IPS-15b (cell line): Measurements from ENCODE around the gene ACSF3.

Experiments
- H3K27me3 ChIP-seq: one replicate; pipeline ENCODE4 v1.6.1; 2013; ENCODE audit warnings: low read length; ENCODE audit not compliant: control insufficient read depth, insufficient read depth
- H3K36me3 ChIP-seq: one replicate; pipeline ENCODE4 v1.6.1; 2013; ENCODE audit warnings: low read length; ENCODE audit not compliant: control insufficient read depth, insufficient read depth
- H3K4me1 ChIP-seq: one replicate; pipeline ENCODE4 v1.6.1; 2013; ENCODE audit warnings: mild to moderate bottlenecking, low read length; ENCODE audit not compliant: control insufficient read depth, insufficient read depth
- H3K4me3 ChIP-seq: one replicate; pipeline ENCODE4 v1.5.1; 2013; ENCODE audit warnings: low read depth, low read length
- H3K9ac ChIP-seq: one replicate; pipeline ENCODE4 v1.6.1; 2013; ENCODE audit warnings: low read depth, mild to moderate bottlenecking, low read length
- H3K9me3 ChIP-seq: one replicate; pipeline ENCODE4 v1.6.1; 2013; ENCODE audit warnings: mild to moderate bottlenecking, low read length; ENCODE audit not compliant: control insufficient read depth, insufficient read depth

The ACSF3 gene

DNA sequence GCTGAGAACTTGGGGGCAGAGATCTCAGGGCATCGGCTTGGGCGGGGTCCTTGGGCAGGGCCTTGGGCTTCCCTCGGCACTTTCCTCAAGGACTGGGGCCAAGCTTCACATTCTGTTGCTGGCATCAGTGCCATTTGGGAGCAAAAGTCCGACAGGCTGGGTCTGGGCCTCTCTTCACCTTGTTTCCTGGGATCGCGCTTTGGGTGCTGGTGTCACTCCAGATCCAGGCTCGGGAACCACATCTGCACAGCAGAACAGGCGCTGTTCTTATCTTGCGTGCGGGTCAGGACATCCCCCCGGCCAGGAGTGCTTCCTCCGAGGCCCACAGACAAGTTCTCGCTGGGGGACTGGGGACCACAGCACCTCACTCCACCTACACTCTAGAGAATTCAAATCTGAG is 46.7 kb downstream of the ACSF3 start:
- Histone ChIP-seq H3K9ac (no peak overlapping the region), H3K9me3 (no peaks in the 10 kb centered on the region), H3K4me3 (no peak overlapping the region), H3K27me3 (no peaks in the 10 kb centered on the region), H3K36me3 (peaks cover 19% of the 10 kb centered on the region), H3K4me1 (no peaks in the 10 kb centered on the region)

DNA sequence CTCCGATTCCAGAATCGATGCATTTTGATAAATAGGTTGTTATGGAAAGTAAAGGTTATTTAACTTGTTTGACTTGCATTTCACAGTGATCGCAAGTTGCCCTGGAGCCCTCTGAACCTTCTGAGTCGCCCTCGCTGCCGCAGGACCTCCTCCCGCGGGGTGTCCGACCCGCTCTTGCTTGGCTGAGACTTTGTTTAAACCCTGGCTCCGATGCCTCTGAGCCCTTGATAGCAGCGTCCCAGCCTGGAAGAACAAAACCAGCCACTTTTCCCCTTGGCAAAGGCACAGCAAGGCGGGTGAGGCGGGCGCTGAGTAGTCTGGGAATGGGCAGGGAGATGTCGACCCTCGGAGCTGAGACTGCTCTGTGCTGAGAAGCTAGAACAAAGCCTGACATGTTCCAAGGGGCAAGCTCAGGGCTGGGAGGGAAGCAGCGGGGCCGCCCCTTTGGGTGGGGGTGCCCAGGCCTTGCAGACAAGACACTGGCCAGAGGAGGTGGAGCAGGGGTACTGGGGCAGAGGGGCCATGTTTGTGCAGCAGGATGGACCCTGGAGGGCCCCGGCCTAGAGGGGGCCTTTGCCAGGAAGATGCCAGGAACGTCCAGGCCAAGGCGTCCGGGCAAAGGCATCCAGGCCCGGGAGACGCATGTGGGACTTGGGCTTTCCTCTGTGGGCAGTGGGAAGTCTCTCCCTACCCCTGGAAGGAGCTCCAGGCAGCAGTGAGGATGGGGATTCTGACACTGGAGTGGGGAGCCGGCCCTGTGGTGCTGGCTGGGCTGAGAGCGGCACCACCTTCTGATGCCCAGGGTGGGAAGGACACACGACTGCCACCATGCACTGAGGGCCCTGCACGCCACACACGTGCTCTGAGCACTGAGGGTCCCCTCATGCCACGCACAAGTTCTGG is 47.6 kb downstream of the ACSF3 start:
- Histone ChIP-seq H3K27me3 (no peaks in the 10 kb centered on the region), H3K36me3 (peaks cover 22% of the 10 kb centered on the region), H3K4me1 (no peaks in the 10 kb centered on the region), H3K4me3 (no peak overlapping the region), H3K9ac (no peak overlapping the region), H3K9me3 (no peaks in the 10 kb centered on the region)

DNA sequence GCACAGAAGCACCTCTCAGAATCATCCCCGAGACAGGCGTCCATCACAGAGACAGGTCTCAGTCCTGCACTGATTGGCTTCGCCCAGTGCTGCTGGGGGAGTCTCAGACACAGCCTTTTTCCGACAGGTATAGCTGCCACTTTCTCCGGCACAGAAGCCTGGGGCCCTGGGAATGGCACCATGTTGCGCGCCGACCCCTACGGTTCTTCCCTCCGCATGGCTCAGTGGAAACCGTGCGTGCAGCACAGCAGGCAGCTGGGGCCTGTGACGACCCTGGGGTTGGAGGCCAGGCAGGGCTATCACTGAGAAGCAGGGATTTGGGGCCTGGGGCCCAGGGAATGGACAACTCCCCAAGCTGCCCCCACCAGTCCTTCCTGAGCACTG is 48.2 kb downstream of the ACSF3 start:
- Histone ChIP-seq H3K4me1 (no peaks in the 10 kb centered on the region), H3K36me3 (peaks cover 22% of the 10 kb centered on the region), H3K9me3 (no peaks in the 10 kb centered on the region), H3K9ac (no peak overlapping the region), H3K27me3 (no peaks in the 10 kb centered on the region), H3K4me3 (no peak overlapping the region)

DNA sequence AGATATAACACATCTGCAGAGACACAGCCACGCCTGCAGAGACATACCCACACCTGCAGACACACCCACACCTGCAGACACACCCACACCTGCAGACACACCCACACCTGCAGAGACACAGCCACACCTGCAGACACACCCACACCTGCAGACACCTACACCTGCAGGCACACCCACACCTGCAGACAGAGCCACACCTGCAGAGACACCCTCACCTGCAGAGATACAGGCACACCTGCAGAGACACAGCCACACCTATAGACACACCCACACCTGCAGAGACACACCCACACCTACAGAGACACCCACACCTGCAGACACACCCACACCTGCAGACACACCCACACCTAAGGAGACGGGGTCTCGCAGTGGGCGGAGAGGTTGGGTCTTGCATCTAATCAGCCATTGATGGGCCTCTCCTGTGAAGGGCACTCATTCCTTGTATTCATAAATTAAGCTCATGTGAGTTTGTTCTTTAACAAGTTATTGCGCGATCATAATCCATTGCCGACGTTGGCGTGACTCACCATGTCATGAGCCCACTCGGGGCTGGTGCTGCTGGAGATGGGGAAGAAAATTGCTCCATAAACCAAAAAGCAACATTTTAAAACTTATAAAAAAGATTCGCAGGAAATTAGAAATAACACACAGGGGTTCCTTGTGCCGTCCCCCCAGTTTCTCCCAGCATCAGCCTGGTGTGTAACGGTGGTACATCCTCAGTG is 49.0 kb downstream of the ACSF3 start:
- no peaks in the 10 kb centered on the region for H3K9me3 ChIP-seq
- H3K36me3 ChIP-seq: peaks cover 22% of the 10 kb centered on the region
- no peak overlapping the region for H3K4me3 ChIP-seq
- no peaks in the 10 kb centered on the region for H3K4me1 ChIP-seq
- no peak overlapping the region for H3K9ac ChIP-seq
- H3K27me3 ChIP-seq: no peaks in the 10 kb centered on the region

DNA sequence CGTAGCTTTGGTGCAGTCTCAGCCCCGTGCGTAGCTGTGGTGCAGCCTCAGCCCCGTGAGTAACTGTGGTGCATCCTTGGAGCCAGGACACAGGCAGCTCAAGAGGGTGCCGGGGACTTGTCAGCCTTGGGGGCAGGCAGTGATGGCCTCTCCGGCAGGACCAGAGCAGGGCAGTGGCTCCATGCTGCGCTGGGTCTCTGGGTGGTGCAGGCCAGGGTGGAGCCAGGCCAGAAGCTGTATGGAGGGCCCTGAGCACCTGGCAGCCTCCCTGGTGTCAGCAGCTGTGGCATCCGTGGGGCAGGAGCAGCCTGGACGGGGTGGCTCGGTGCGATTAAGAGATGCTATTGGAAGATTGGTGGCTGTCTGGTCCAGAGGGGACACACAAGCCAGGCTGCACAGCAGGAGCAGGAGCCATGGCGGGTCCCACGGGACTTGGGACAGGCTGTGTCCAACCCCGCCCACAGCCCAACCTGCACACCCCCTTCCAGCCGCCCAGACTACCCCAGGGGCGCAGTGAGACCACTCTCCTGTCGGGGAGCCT is 49.6 kb downstream of the ACSF3 start:
- Histone ChIP-seq H3K27me3 (no peaks in the 10 kb centered on the region), H3K4me3 (no peak overlapping the region), H3K36me3 (peaks cover 22% of the 10 kb centered on the region), H3K9ac (no peak overlapping the region), H3K4me1 (no peaks in the 10 kb centered on the region), H3K9me3 (no peaks in the 10 kb centered on the region)

DNA sequence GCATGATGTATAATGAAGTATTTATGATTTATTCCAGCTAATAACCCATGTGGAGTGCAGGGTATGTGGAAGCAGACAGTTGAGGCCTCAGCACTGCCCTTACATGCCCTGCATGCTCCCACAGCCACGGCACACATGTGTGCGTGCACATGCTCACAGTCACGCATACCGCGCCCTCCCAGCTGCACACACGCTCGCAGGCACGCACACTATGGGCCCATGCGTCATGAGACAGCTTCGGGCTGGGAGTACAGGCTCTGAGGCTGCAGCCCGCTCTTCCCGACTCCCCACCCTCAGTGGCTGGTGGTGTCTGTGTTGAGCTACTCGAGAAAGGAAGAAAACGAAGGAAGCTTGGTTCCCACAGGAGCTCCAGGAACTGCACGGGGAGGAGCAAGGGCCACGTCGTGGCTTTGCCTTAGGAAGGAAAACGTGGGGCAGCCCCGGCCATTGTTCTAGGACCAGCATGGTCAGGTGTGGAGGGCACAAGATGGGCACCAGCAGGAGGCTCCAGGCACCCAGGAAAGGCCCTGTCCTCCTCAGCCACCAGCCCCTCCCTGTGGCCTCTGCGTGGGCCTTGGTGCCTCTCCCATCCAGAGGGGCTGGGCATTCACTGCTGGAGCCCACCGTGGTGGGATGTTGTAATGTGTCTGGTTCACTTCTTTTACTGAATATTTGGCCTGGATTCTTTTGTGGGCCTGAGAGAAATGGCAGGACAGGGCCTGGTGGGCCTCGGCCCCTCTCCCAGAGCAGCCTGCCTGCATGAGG is 50.4 kb downstream of the ACSF3 start:
- peaks cover 24% of the 10 kb centered on the region for H3K36me3 ChIP-seq

DNA sequence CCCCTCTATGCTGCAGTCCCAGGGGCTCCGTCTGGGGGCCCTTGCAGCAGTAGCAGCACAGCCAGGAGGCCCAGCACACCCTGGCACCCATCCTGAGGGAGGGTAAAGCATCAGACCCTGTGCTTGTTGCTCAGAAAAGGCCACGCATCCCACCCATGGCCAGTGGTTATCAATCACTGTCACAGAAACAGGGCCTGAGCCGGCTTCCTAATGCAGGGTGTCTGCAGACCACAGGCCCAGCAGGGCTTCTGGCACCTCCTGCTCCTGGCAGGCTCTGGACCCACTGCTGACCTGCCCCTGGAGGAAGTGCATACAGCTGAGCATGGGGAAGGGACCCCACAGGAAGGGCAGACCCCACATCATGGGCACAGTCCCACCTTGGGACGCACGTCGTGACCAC is 51.0 kb downstream of the ACSF3 start:
- Histone ChIP-seq H3K36me3 (peaks cover 28% of the 10 kb centered on the region), H3K27me3 (no peaks in the 10 kb centered on the region), H3K4me1 (no peaks in the 10 kb centered on the region), H3K9me3 (no peaks in the 10 kb centered on the region), H3K9ac (no peak overlapping the region), H3K4me3 (no peak overlapping the region)

More for the DNA sequence above, 50.4 kb downstream of the ACSF3 start:
- Histone ChIP-seq H3K4me3 (no peak overlapping the region), H3K4me1 (no peaks in the 10 kb centered on the region), H3K9me3 (no peaks in the 10 kb centered on the region), H3K27me3 (no peaks in the 10 kb centered on the region), H3K9ac (no peak overlapping the region)

DNA sequence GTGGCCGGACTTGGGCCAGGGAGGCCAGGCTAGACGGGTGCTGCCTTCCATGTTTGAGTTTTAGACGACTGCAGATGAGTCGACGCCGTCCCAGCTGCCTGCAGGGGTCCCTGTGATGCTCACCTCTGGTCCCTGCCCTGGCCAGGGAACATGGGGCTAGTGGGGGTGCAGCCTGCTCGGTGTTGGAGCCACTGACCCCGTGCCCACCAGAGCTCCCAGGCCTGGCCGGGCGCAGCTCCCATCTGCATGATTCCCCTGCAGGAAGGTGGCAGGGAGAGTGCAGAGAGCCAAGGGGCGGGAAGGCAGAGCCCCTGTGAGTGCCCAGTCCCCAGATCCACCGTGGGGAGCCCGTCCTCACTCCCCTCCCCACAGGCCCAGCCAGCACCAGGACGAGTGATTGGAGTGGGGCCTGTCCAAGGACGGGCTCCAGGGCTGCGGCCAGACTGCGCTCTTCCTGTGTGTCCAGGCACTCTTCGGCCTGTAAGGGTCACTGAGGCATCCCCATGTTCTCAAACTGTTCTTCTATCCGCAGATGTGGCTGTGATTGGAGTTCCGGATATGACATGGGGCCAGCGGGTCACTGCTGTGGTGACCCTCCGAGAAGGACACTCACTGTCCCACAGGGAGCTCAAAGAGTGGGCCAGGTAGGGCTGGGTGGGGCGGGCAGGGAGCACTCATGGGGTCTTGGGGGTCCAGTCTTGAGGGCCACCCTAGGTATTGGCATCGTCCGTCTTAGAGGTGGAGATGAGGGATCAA is 51.9 kb downstream of the ACSF3 start:
- H3K9ac ChIP-seq: no peak overlapping the region
- H3K9me3 ChIP-seq: no peaks in the 10 kb centered on the region
- no peaks in the 10 kb centered on the region for H3K27me3 ChIP-seq
- no peak overlapping the region for H3K4me3 ChIP-seq
- H3K36me3 ChIP-seq: peaks cover 28% of the 10 kb centered on the region
- no peaks in the 10 kb centered on the region for H3K4me1 ChIP-seq

DNA sequence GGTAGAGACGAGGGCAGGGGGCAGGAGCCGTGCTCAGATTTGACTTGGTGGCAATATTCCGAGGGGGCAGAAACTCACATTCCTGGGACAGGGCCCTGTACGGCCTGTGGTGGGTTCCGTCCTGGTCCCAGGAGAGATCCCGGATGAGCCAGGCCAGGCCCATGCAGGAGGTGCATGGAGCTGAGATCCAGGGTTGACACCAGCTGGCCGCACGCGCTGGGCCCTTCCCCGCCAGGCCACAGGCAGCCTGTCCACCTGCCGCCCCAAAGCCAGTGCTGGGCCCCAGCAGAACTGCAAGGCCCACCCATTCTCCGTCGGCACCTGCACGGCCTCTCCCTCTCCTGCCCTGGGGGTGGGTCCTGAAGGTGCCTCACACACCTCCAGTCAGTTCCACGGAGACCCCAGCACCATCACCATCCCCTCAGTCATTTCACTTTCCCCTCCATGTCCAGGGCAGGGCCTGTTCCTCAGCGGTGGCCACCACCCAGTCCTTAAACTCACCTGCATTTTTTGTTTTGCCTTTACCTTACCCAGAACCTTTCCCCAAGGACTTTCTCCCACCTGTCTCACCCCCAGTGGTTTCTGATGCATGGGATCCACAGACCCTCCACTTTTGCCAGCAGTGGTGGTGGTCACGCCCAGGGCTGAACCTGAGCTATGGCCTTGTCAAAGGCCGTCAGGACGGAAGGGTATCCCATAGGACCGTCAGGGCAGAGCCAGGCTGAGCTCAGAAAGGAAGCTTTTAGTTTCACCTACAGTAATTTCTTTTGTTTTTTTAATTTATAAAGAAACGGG is 52.8 kb downstream of the ACSF3 start:
- Histone ChIP-seq H3K27me3 (no peaks in the 10 kb centered on the region), H3K4me3 (no peak overlapping the region), H3K36me3 (peaks cover 31% of the 10 kb centered on the region), H3K4me1 (no peaks in the 10 kb centered on the region), H3K9ac (no peak overlapping the region), H3K9me3 (no peaks in the 10 kb centered on the region)

DNA sequence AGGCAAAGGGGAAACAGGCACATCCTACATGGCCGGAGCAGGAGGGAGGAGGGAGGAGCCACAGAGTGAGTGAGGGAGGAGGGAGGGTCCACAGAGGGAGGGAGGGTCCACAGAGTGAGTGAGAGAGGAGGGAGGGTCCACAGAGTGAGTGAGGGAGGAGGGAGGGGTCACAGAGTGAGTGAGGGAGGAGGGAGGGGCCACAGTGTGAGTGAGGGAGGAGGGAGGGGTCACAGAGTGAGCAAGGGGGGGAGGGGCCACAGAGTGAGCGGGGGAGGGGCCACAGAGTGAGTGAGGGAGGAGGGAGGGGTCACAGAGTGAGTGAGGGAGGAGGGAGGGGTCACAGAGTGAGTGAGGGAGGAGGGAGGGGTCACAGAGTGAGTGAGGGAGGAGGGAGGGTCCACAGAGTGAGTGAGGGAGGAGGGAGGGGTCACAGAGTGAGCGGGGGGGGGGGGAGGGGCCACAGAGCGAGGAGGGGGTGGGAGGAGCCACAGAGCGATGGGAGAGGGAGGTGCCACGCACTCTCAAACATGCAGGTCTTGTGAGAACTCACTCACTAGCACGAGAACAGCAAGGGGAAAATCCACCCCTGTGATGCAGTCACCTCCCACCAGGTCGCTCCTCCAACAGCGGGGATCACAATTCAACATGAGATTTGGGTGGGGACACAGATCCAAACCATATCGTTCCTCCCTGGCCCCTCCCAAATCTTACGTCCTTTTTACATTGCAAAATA is 53.6 kb downstream of the ACSF3 start:
- Histone ChIP-seq H3K27me3 (no peaks in the 10 kb centered on the region), H3K36me3 (peaks cover 26% of the 10 kb centered on the region), H3K9me3 (no peaks in the 10 kb centered on the region), H3K9ac (no peak overlapping the region), H3K4me1 (no peaks in the 10 kb centered on the region), H3K4me3 (no peak overlapping the region)
